Neural progenitor cell (in vitro differentiated cells): ENCODE results near the gene NFE2L3. TPM values are rescaled to one million over a fixed set of nuclear protein-coding genes. Genes with fewer than 3 reads are reported as not detected.

Experiments used
- DNase-seq: peaks from one replicate; pipeline ENCODE4 v3.0.0-alpha.2; 2016; ENCODE audit warnings: low spot score
- H2AFZ ChIP-seq: fragments of 200-600 bp; sonication (generic); replicated peaks from 2 replicates; pipeline ENCODE4 v1.6.1; 2016; ENCODE audit warnings: antibody characterized with exemption
- H3F3A ChIP-seq: fragments of 200-600 bp; sonication (generic); 2 replicates; pipeline ENCODE4 v1.6.1; 2016; ENCODE audit warnings: antibody characterized with exemption, low read depth
- H3K27ac ChIP-seq: fragments of 200-600 bp; sonication (generic); 2 replicates; pipeline ENCODE4 v1.5.1; 2016; ENCODE audit warnings: mild to moderate bottlenecking
- H3K27me3 ChIP-seq: fragments of 200-600 bp; sonication (generic); 2 replicates; pipeline ENCODE4 v1.6.1; 2016; ENCODE audit warnings: mild to moderate bottlenecking, moderate library complexity
- H3K36me3 ChIP-seq: fragments of 200-600 bp; sonication (generic); 2 replicates; pipeline ENCODE4 v1.5.1; 2016
- H3K4me1 ChIP-seq: fragments of 200-600 bp; sonication (generic); 2 replicates; pipeline ENCODE4 v1.6.1; 2016; ENCODE audit warnings: mixed run types
- H3K4me2 ChIP-seq: fragments of 200-600 bp; sonication (generic); 2 replicates; pipeline ENCODE4 v1.6.1; 2016
- H3K4me3 ChIP-seq: fragments of 200-600 bp; sonication (generic); 2 replicates; pipeline ENCODE4 v1.5.1; 2016
- H3K79me2 ChIP-seq: fragments of 200-600 bp; sonication (generic); 2 replicates; pipeline ENCODE4 v1.6.1; 2016; ENCODE audit warnings: low read depth
- H3K9ac ChIP-seq: fragments of 200-600 bp; sonication (generic); 2 replicates; pipeline ENCODE4 v1.6.1; 2016
- H3K9me3 ChIP-seq: fragments of 200-600 bp; sonication (generic); 2 replicates; pipeline ENCODE4 v1.5.1; 2016; ENCODE audit warnings: low read depth
- H4K20me1 ChIP-seq: fragments of 200-600 bp; sonication (generic); 2 replicates; pipeline ENCODE4 v1.6.1; 2016; ENCODE audit warnings: low read depth
- H3K27ac Mint-ChIP-seq: 3 replicates; pipeline ENCODE4 v1.8.0; 2021; ENCODE audit warnings: mixed read lengths
- H3K27me3 Mint-ChIP-seq: 2 replicates; pipeline ENCODE4 v1.8.0; 2022; ENCODE audit warnings: low read depth, mild to moderate bottlenecking, inconsistent platforms, moderate library complexity, mixed read lengths; ENCODE audit not compliant: insufficient read depth
- H3K36me3 Mint-ChIP-seq: 3 replicates; pipeline ENCODE4 v1.8.0; 2021; ENCODE audit warnings: mixed read lengths
- H3K4me1 Mint-ChIP-seq: 3 replicates; pipeline ENCODE4 v1.8.0; 2021; ENCODE audit warnings: mixed read lengths
- H3K4me3 Mint-ChIP-seq: 3 replicates; pipeline ENCODE4 v1.8.0; 2021; ENCODE audit warnings: mild to moderate bottlenecking, moderate library complexity, mixed read lengths
- H3K9me3 Mint-ChIP-seq: 3 replicates; pipeline ENCODE4 v1.8.0; 2020; ENCODE audit warnings: mixed read lengths
- CTCF ChIP-seq: fragments of 200-600 bp; sonication (generic); IDR thresholded peaks from 2 replicates; pipeline ENCODE4 v1.5.1; 2017; ENCODE audit warnings: antibody characterized with exemption, mild to moderate bottlenecking
- EZH2 ChIP-seq: fragments of 200-600 bp; sonication (generic); IDR thresholded peaks from 2 replicates; pipeline ENCODE4 v1.6.1; 2017; ENCODE audit warnings: antibody characterized with exemption, mild to moderate bottlenecking, moderate library complexity
- EZH2phosphoT487 ChIP-seq: fragments of 200-600 bp; sonication (generic); IDR thresholded peaks from 2 replicates; pipeline ENCODE4 v1.6.1; 2017; ENCODE audit warnings: antibody characterized with exemption
- total RNA-seq: library from RNA; depleted of rRNA; stranded (reverse); fragments of >200 nt; gene quantifications from 2 replicates; pipeline ENCODE4 v1.2.3, GENCODE V29; 2015; ENCODE audit warnings: low replicate concordance

NFE2L3 gene
- total RNA-seq, 1 donor from 2014 or later, result 6.2 TPM

DNA sequence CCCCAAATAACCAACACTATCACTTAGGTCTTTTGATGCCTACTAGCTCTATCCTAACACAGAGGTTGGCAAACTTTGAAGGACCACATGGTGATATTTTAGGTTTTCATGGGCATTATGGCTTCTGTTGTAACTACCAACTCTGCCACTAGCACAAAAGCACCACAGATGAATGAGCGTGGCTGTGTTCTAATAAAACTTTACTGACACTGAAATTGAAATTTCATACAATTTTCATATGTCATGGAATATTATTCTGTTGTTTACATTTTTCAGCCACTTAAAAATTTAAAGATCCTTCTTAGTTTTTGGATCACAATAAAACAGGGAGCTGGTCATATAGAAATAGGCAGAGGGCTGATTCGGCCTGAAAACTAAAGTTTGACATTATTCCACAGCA, 76.0 kb downstream of the NFE2L3 start:
- TF ChIP-seq CTCF (no peak), EZH2 (no peak), EZH2phosphoT487 (no peak)
- H3K9ac ChIP-seq, result no peak overlapping the region
- H2AFZ ChIP-seq, result no peak overlapping the region
- no peaks in the 10 kb centered on the region for H3K79me2 ChIP-seq
- no peaks in the 10 kb centered on the region for H3K4me1 Mint-ChIP-seq
- H3K4me2 ChIP-seq, result no peak overlapping the region
- H4K20me1 ChIP-seq, result no peaks in the 10 kb centered on the region
- H3K4me3 Mint-ChIP-seq, result no peak overlapping the region
- H3K4me1 ChIP-seq, result no peaks in the 10 kb centered on the region
- H3K27me3 ChIP-seq, result no peaks in the 10 kb centered on the region
- H3F3A ChIP-seq, result no peaks in the 10 kb centered on the region
- no peak overlapping the region for H3K27ac Mint-ChIP-seq
- H3K36me3 ChIP-seq, result no peaks in the 10 kb centered on the region
- H3K36me3 Mint-ChIP-seq, result no peaks in the 10 kb centered on the region
- DNase-seq, result no peak
- H3K9me3 ChIP-seq, result no peaks in the 10 kb centered on the region
- peaks cover 6% of the 10 kb centered on the region for H3K9me3 Mint-ChIP-seq
- no peak overlapping the region for H3K4me3 ChIP-seq
- peaks cover 2% of the 10 kb centered on the region for H3K27me3 Mint-ChIP-seq
- H3K27ac ChIP-seq, result no peak overlapping the region

- H3K27ac ChIP-seq, result no peak overlapping the region
- no peak overlapping the region for H3K4me2 ChIP-seq
- H3K79me2 ChIP-seq, result no peaks in the 10 kb centered on the region
- H3K9me3 ChIP-seq, result no peaks in the 10 kb centered on the region
- H3K4me1 Mint-ChIP-seq, result no peaks in the 10 kb centered on the region
- no peak overlapping the region for H3K4me3 Mint-ChIP-seq
- H3K27ac Mint-ChIP-seq, result no peak overlapping the region
- H3K9ac ChIP-seq, result no peak overlapping the region
- no peaks in the 10 kb centered on the region for H3K36me3 ChIP-seq
- H3K9me3 Mint-ChIP-seq, result peaks cover 2% of the 10 kb centered on the region
- no peak overlapping the region for H3K4me3 ChIP-seq
- no peaks in the 10 kb centered on the region for H3F3A ChIP-seq
- no peak overlapping the region for H2AFZ ChIP-seq
- no peaks in the 10 kb centered on the region for H3K27me3 ChIP-seq
- H3K36me3 Mint-ChIP-seq, result no peaks in the 10 kb centered on the region
- no peaks in the 10 kb centered on the region for H4K20me1 ChIP-seq
- no peak for TF ChIP-seq CTCF
- TF ChIP-seq EZH2, result no peak
- TF ChIP-seq EZH2phosphoT487, result no peak
- peaks cover 3% of the 10 kb centered on the region for H3K27me3 Mint-ChIP-seq
- no peaks in the 10 kb centered on the region for H3K4me1 ChIP-seq
- DNase-seq, result no peak
These were observed 82.0 kb downstream of the NFE2L3 start for GRCh38 chr7:26233902-26234511.

Other genes with a start within 250 kb of the NFE2L3 start
- gene HNRNPA2B1, start 48.5 kb downstream of the NFE2L3 start, total RNA-seq, result 552 and 601 TPM in 2 replicates
- 249 and 360 TPM in 2 replicates for gene CBX3, start 49.5 kb downstream of the NFE2L3 start, total RNA-seq
- gene SNX10, start 139.7 kb downstream of the NFE2L3 start, total RNA-seq, result 19.5 and 29.6 TPM in 2 replicates